ENCODE results near the gene PEMT. TPM values are rescaled to one million over a fixed set of nuclear protein-coding genes. Genes with fewer than 3 reads are reported as not detected.
A peak's percentile ranks its signal among the peaks of the same experiment; 100 is the strongest.

PEMT gene
- total RNA-seq, 4 donors from 2014 or later, result 3.2 to 10.2 (median 7.1) TPM

- Histone ChIP-seq H3K4me1 (peaks cover 9 to 42% (median 28%) of the 10 kb centered on the region in 4 donors), H3K27ac (peak overlapping the region; percentile 84 to 87 (median 87)), H3K4me3 (peak overlapping the region; percentile 20 to 67 (median 55)), H3K27me3 (peaks cover 7% of the 10 kb centered on the region), H3K36me3 (peaks cover 0 to 9% (median 3%) of the 10 kb centered on the region in 4 donors), H3K9me3 (no peaks in the 10 kb centered on the region)
- WGBS, 2 donors (ENCODE audit: low coverage in 1 of 2), result 1% methylated on average over 39 of the region's 65 CpGs; no CpG with 5 or more reads in 1 of the 2 donors
- intact Hi-C loops (cut with DNase I; ENCODE audit: low total_unique reads) (loop anchor here (5.0 kb wide), 1 partner anchor 77 kb away; no protein-coding TSS in a partner anchor), in situ Hi-C loops (cut with MboI; ENCODE audit: low pct_ligation_motif_present in 1 of 4, low pct_unique_long_range_greater_than_20kb in 1 of 4, low sequenced_read_pairs in 3 of 4) (no loop called here)
- peak; percentile 33 for DNase-seq
- TF ChIP-seq EP300 (IDR thresholded peaks at IDR 0.05; ENCODE audit: low read depth) (no peak), POLR2AphosphoS5 (IDR thresholded peaks at IDR 0.05) (no peak), POLR2A (IDR thresholded peaks at IDR 0.05) (no peak), CTCF (IDR thresholded peaks at IDR 0.05) (no peak)
These were observed 95.8 kb downstream of the PEMT start for GRCh38 chr17:17495536-17496188.

GRCh38 chr17:17494870-17495535 is 96.5 kb downstream of the PEMT start:
- H3K4me3 ChIP-seq, result peak overlapping the region; percentile 20 to 67 (median 55)
- H3K27ac ChIP-seq, result peak overlapping the region; percentile 84 to 87 (median 87)
- H3K4me1 ChIP-seq, result peaks cover 9 to 42% (median 28%) of the 10 kb centered on the region in 4 donors
- H3K27me3 ChIP-seq, result peaks cover 7% of the 10 kb centered on the region
- 8% methylated on average over 44 of the region's 71 CpGs; no CpG with 5 or more reads in 1 of the 2 donors for WGBS, 2 donors (ENCODE audit: low coverage in 1 of 2)
- intact Hi-C loops (cut with DNase I; ENCODE audit: low total_unique reads) (loop anchor here (5.0 kb wide), 1 partner anchor 77 kb away; no protein-coding TSS in a partner anchor), in situ Hi-C loops (cut with MboI; ENCODE audit: low pct_ligation_motif_present in 1 of 4, low pct_unique_long_range_greater_than_20kb in 1 of 4, low sequenced_read_pairs in 3 of 4) (no loop called here)
- no peaks in the 10 kb centered on the region for H3K9me3 ChIP-seq
- peak; percentile 50 for DNase-seq
- peak in 1 of 5 experiments; percentile 9 for TF ChIP-seq CTCF (IDR thresholded peaks at IDR 0.05)
- TF ChIP-seq POLR2A (IDR thresholded peaks at IDR 0.05), result no peak
- peak in 2 of 3 donors; percentile 31 to 48 for TF ChIP-seq POLR2AphosphoS5 (IDR thresholded peaks at IDR 0.05)
- no peak for TF ChIP-seq EP300 (IDR thresholded peaks at IDR 0.05; ENCODE audit: low read depth)
- peaks cover 0 to 9% (median 3%) of the 10 kb centered on the region in 4 donors for H3K36me3 ChIP-seq

GRCh38 chr17:17494499-17494869 is 97.0 kb downstream of the PEMT start:
- Histone ChIP-seq H3K27me3 (peaks cover 7% of the 10 kb centered on the region), H3K27ac (peak overlapping the region; percentile 84 to 87 (median 87)), H3K9me3 (no peaks in the 10 kb centered on the region), H3K4me3 (peak overlapping the region; percentile 20 to 67 (median 55)), H3K4me1 (peaks cover 9 to 42% (median 28%) of the 10 kb centered on the region in 4 donors), H3K36me3 (peaks cover 0 to 9% (median 3%) of the 10 kb centered on the region in 4 donors)
- WGBS, 2 donors (ENCODE audit: low coverage in 1 of 2), result 20 to 36% methylated on average over 5 to 14 of the region's 14 CpGs
- no peak for TF ChIP-seq POLR2A (IDR thresholded peaks at IDR 0.05)
- TF ChIP-seq CTCF (IDR thresholded peaks at IDR 0.05), result no peak
- no peak for TF ChIP-seq EP300 (IDR thresholded peaks at IDR 0.05; ENCODE audit: low read depth)
- peak in 1 of 3 donors; percentile 19 for TF ChIP-seq POLR2AphosphoS5 (IDR thresholded peaks at IDR 0.05)
- peak; percentile 30 for DNase-seq
- intact Hi-C loops (cut with DNase I; ENCODE audit: low total_unique reads), result no loop called here
- in situ Hi-C loops (cut with MboI; ENCODE audit: low pct_ligation_motif_present in 1 of 4, low pct_unique_long_range_greater_than_20kb in 1 of 4, low sequenced_read_pairs in 3 of 4), result no loop called here

GRCh38 chr17:17493986-17494466 is 97.5 kb downstream of the PEMT start:
- no peak for DNase-seq
- in situ Hi-C loops (cut with MboI; ENCODE audit: low pct_ligation_motif_present in 1 of 4, low pct_unique_long_range_greater_than_20kb in 1 of 4, low sequenced_read_pairs in 3 of 4) (no loop called here), intact Hi-C loops (cut with DNase I; ENCODE audit: low total_unique reads) (no loop called here)
- H3K4me3 ChIP-seq, result peak overlapping the region in 1 of 4 donors; percentile 11
- WGBS, 2 donors (ENCODE audit: low coverage in 1 of 2), result 52 to 64% methylated on average over 3 to 5 of the region's 5 CpGs
- H3K36me3 ChIP-seq, result peaks cover 0 to 9% (median 3%) of the 10 kb centered on the region in 4 donors
- peak overlapping the region; percentile 34 to 87 (median 66) for H3K27ac ChIP-seq
- peaks cover 7% of the 10 kb centered on the region for H3K27me3 ChIP-seq
- H3K9me3 ChIP-seq, result no peaks in the 10 kb centered on the region
- TF ChIP-seq POLR2A (IDR thresholded peaks at IDR 0.05) (no peak), EP300 (IDR thresholded peaks at IDR 0.05; ENCODE audit: low read depth) (no peak), CTCF (IDR thresholded peaks at IDR 0.05) (no peak), POLR2AphosphoS5 (IDR thresholded peaks at IDR 0.05) (no peak)
- peaks cover 9 to 42% (median 28%) of the 10 kb centered on the region in 4 donors for H3K4me1 ChIP-seq

All from transverse colon (tissue), 4 donors.